ENCODE measurements around the gene SASH1.

GRCh38 chr6:148396411-148396810 lies 53.8 kb downstream of the SASH1 start:
- TF ChIP-seq EP300 (IDR thresholded peaks at IDR 0.05) (no peak), POLR2A (IDR thresholded peaks at IDR 0.05) (no peak)
